Right atrium auricular region (tissue), 2 donors: Measurements from ENCODE around the gene KRTAP12-4. TPM values are rescaled to one million over a fixed set of nuclear protein-coding genes. Genes with fewer than 3 reads are reported as not detected.
"Not testable (repeated sequence)": the region's sequence is repeated elsewhere in the genome, so short reads cannot be mapped to it uniquely, and the experiment has no call there.

Experiments used
- DNase-seq: peaks from one replicate; pipeline ENCODE4 v3.0.0-alpha.2; 2019; ENCODE audit warnings: low spot score
- H3K27ac ChIP-seq, 2 donors: fragments of 200-600 bp; sonication (generic); 1 replicate in 1 of 2; 2 replicates in 1 of 2; pipeline ENCODE4 v1.5.1; 2016 to 2019
- H3K27me3 ChIP-seq, 2 donors: fragments of 200-600 bp; sonication (generic); one replicate each; pipeline versions ENCODE4 v1.5.1 to v1.6.0; 2017 to 2019
- H3K36me3 ChIP-seq: fragments of 200-600 bp; sonication (generic); one replicate; pipeline ENCODE4 v1.5.1; 2016
- H3K4me1 ChIP-seq, 2 donors: fragments of 200-600 bp; sonication (generic); one replicate each; pipeline versions ENCODE4 v1.5.1 to v1.6.0; 2017 to 2019
- H3K4me3 ChIP-seq, 2 donors: fragments of 200-600 bp; sonication (generic); 1 replicate in 1 of 2; 2 replicates in 1 of 2; pipeline ENCODE4 v1.5.1; 2017 to 2019; ENCODE audit warnings: mild to moderate bottlenecking in 1 of 2, moderate library complexity in 1 of 2
- H3K9me3 ChIP-seq, 2 donors: fragments of 200-600 bp; sonication (generic); one replicate each; pipeline ENCODE4 v1.5.1; 2019
- CTCF ChIP-seq, 2 donors: fragments of 200-600 bp; sonication (generic); IDR thresholded peaks; one replicate each; pipeline ENCODE4 v1.5.1; 2019; ENCODE audit warnings: antibody characterized with exemption in 2 of 2
- total RNA-seq, 2 donors: library from RNA; depleted of rRNA; stranded (reverse); fragments of >200 nt; gene quantifications; one replicate each; pipeline ENCODE4 v1.1.0, GENCODE V29; 2016

Gene KRTAP12-4
- total RNA-seq, 2 donors from 2014 or later, result not detected

- Histone ChIP-seq H3K9me3 (peaks cover 5 to 18% of the 10 kb centered on the region in 2 donors), H3K27ac (no peak overlapping the region), H3K36me3 (no peaks in the 10 kb centered on the region), H3K4me1 (no peaks in the 10 kb centered on the region), H3K4me3 (no peak overlapping the region), H3K27me3 (no peaks in the 10 kb centered on the region)
- TF ChIP-seq CTCF (IDR thresholded peaks at IDR 0.05), result no peak
- DNase-seq, result peak; percentile 38
Measured at GRCh38 chr21:44696572-44696971, 42.1 kb upstream of the KRTAP12-4 start.

- TF ChIP-seq CTCF (IDR thresholded peaks at IDR 0.05), result no peak
- Histone ChIP-seq H3K4me1 (no peaks in the 10 kb centered on the region), H3K4me3 (no peak overlapping the region), H3K9me3 (peaks cover 5 to 18% of the 10 kb centered on the region in 2 donors), H3K27me3 (no peaks in the 10 kb centered on the region), H3K27ac (no peak overlapping the region), H3K36me3 (no peaks in the 10 kb centered on the region)
- peak; percentile 9 for DNase-seq
Measured at GRCh38 chr21:44695641-44696040, 41.2 kb upstream of the KRTAP12-4 start.

GRCh38 chr21:44695184-44695583, 40.7 kb upstream of the KRTAP12-4 start:
- no peak overlapping the region for H3K4me3 ChIP-seq
- H3K27ac ChIP-seq, result no peak overlapping the region
- no peaks in the 10 kb centered on the region for H3K4me1 ChIP-seq
- H3K27me3 ChIP-seq, result no peaks in the 10 kb centered on the region
- no peak for TF ChIP-seq CTCF (IDR thresholded peaks at IDR 0.05)
- H3K36me3 ChIP-seq, result no peaks in the 10 kb centered on the region
- H3K9me3 ChIP-seq, result peaks cover 5 to 18% of the 10 kb centered on the region in 2 donors
- peak; percentile 46 for DNase-seq

GRCh38 chr21:44694776-44695175, 40.3 kb upstream of the KRTAP12-4 start:
- H3K4me3 ChIP-seq, result no peak overlapping the region
- H3K36me3 ChIP-seq, result no peaks in the 10 kb centered on the region
- peaks cover 5 to 18% of the 10 kb centered on the region in 2 donors for H3K9me3 ChIP-seq
- H3K4me1 ChIP-seq, result no peaks in the 10 kb centered on the region
- TF ChIP-seq CTCF (IDR thresholded peaks at IDR 0.05), result no peak
- H3K27ac ChIP-seq, result no peak overlapping the region
- no peaks in the 10 kb centered on the region for H3K27me3 ChIP-seq
- peak; percentile 34 for DNase-seq

GRCh38 chr21:44692798-44693512, 38.5 kb upstream of the KRTAP12-4 start:
- H3K27ac ChIP-seq, result no peak overlapping the region
- no peak for DNase-seq
- no peaks in the 10 kb centered on the region for H3K36me3 ChIP-seq
- TF ChIP-seq CTCF (IDR thresholded peaks at IDR 0.05), result no peak
- H3K4me1 ChIP-seq, result no peaks in the 10 kb centered on the region
- H3K4me3 ChIP-seq, result no peak overlapping the region
- H3K9me3 ChIP-seq, result peaks cover 5 to 18% of the 10 kb centered on the region in 2 donors
- H3K27me3 ChIP-seq, result no peaks in the 10 kb centered on the region

- Histone ChIP-seq H3K4me1 (no peaks in the 10 kb centered on the region), H3K27ac (no peak overlapping the region), H3K4me3 (no peak overlapping the region), H3K27me3 (no peaks in the 10 kb centered on the region), H3K9me3 (peaks cover 5 to 18% of the 10 kb centered on the region in 2 donors), H3K36me3 (no peaks in the 10 kb centered on the region)
- TF ChIP-seq CTCF (IDR thresholded peaks at IDR 0.05), result no peak
- DNase-seq, result no peak
Measured at GRCh38 chr21:44691686-44692085, 37.2 kb upstream of the KRTAP12-4 start.

GRCh38 chr21:44689740-44690139, 35.3 kb upstream of the KRTAP12-4 start:
- not testable (repeated sequence) for H3K27me3 ChIP-seq, DNase-seq

More at GRCh38 chr21:44689740-44690139, 35.3 kb upstream of the KRTAP12-4 start:
- H3K27ac ChIP-seq, H3K4me1 ChIP-seq, H3K4me3 ChIP-seq, H3K36me3 ChIP-seq: not testable (repeated sequence)
- peaks cover 5 to 18% of the 10 kb centered on the region in 2 donors for H3K9me3 ChIP-seq
